ENCODE data around the gene CAMTA2. TPM values are rescaled to one million over a fixed set of nuclear protein-coding genes. Genes with fewer than 3 reads are reported as not detected.

CAMTA2 gene
- total and polyA plus RNA-seq, 9 of the 15 experiments (the other 6 are each of a cell fraction or from before 2014, with no cell fraction given) = 0.24 to 25.1 (median 6.3) TPM

GRCh38 chr17:4969047-4969550 is 18.4 kb downstream of the CAMTA2 start (continued):
- no peak for TF ChIP-seq ID3 (CRISPR knock-in tag; IDR thresholded peaks at IDR 0.05)
- TF ChIP-seq ID3 (tag; IDR thresholded peaks at IDR 0.05) = no peak
- TF ChIP-seq CREB5 (CRISPR knock-in tag; IDR thresholded peaks at IDR 0.05) = no peak
- TF ChIP-seq HMGN3 (IDR thresholded peaks at IDR 0.05; ENCODE audit: borderline replicate concordance, extremely low read depth, insufficient read length, low read depth, low read length) = no peak
- TF ChIP-seq DIDO1 (tag; IDR thresholded peaks at IDR 0.05; ENCODE audit: low read depth) = no peak
- TF ChIP-seq DMBX1 (CRISPR knock-in tag; IDR thresholded peaks at IDR 0.05; ENCODE audit: borderline replicate concordance) = no peak; the same call in 1 of the 2 replicates
- no peak for TF ChIP-seq RBBP5 (IDR thresholded peaks at IDR 0.05; ENCODE audit: borderline replicate concordance, insufficient read depth, low read length, poor library complexity, severe bottlenecking)
- TF ChIP-seq ZNF740 (CRISPR knock-in tag; IDR thresholded peaks at IDR 0.05) = no peak
- no peak for TF ChIP-seq ZNF740 (tag; IDR thresholded peaks at IDR 0.05)
- TF ChIP-seq MCM2 (IDR thresholded peaks at IDR 0.05; ENCODE audit: low read depth) = no peak
- TF ChIP-seq ZFP36 (IDR thresholded peaks at IDR 0.05; ENCODE audit: low read depth, low read length, partially characterized antibody) = no peak
- peak; percentile 45; the same call in 1 of the 2 replicates for TF ChIP-seq ARID1B (IDR thresholded peaks at IDR 0.05)
- TF ChIP-seq RBFOX2 (IDR thresholded peaks at IDR 0.05; ENCODE audit: low read depth, low read length) = peak; percentile 48
- no peak for TF ChIP-seq ZNF41 (CRISPR knock-in tag; conservative IDR thresholded peaks at IDR 0.05)
- TF ChIP-seq, protein P1, sequence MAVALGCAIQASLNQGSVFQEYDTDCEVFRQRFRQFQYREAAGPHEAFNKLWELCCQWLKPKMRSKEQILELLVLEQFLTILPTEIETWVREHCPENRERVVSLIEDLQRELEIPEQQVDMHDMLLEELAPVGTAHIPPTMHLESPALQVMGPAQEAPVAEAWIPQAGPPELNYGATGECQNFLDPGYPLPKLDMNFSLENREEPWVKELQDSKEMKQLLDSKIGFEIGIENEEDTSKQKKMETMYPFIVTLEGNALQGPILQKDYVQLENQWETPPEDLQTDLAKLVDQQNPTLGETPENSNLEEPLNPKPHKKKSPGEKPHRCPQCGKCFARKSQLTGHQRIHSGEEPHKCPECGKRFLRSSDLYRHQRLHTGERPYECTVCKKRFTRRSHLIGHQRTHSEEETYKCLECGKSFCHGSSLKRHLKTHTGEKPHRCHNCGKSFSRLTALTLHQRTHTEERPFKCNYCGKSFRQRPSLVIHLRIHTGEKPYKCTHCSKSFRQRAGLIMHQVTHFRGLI (CRISPR knock-in tag; IDR thresholded peaks at IDR 0.05) = no peak
- TF ChIP-seq RNF219 (CRISPR knock-in tag; IDR thresholded peaks at IDR 0.05) = no peak
- TF ChIP-seq KDM2B (CRISPR knock-in tag; IDR thresholded peaks at IDR 0.05) = no peak
- TF ChIP-seq, protein P2, sequence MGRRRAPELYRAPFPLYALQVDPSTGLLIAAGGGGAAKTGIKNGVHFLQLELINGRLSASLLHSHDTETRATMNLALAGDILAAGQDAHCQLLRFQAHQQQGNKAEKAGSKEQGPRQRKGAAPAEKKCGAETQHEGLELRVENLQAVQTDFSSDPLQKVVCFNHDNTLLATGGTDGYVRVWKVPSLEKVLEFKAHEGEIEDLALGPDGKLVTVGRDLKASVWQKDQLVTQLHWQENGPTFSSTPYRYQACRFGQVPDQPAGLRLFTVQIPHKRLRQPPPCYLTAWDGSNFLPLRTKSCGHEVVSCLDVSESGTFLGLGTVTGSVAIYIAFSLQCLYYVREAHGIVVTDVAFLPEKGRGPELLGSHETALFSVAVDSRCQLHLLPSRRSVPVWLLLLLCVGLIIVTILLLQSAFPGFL (CRISPR knock-in tag; IDR thresholded peaks at IDR 0.05) = no peak
- no peak for TF ChIP-seq ZNF778 (CRISPR knock-in tag; IDR thresholded peaks at IDR 0.05)
- no peak for TF ChIP-seq SUPT5H (IDR thresholded peaks at IDR 0.05)
- TF ChIP-seq NCOA6 (IDR thresholded peaks at IDR 0.05) = no peak
- no peak for TF ChIP-seq ZNF431 (CRISPR knock-in tag; IDR thresholded peaks at IDR 0.05)
